GM23338 (cell line): Measurements from ENCODE around the gene TNFRSF1A.

ENCODE experiments used
- EZH2 ChIP-seq: fragments of 200-600 bp; sonication (generic); IDR thresholded peaks from one replicate; pipeline ENCODE4 v1.8.0; 2017; ENCODE audit warnings: antibody characterized with exemption, mild to moderate bottlenecking, low read depth; ENCODE audit not compliant: unreplicated experiment
- ZNF331 ChIP-seq: fragments of 250-450 bp; sonication (Bioruptor Pico); IDR thresholded peaks from 2 replicates; pipeline ENCODE4 v1.5.0; 2020; ENCODE audit warnings: low read depth, mild to moderate bottlenecking, moderate library complexity

- TF ChIP-seq EZH2, result no peak
- no peak for TF ChIP-seq ZNF331 (CRISPR knock-in tag)
These were observed 25.9 kb downstream of the TNFRSF1A start for GRCh38 chr12:6315704-6316597.
